Nephron (organoid): ENCODE results near the gene SLC24A4.

Source experiments
- H3K27ac Mint-ChIP-seq, 3 experiments: 2 replicates each; pipeline ENCODE4 v1.8.0; 2020; ENCODE audit warnings: mixed read lengths in 3 of 3, mild to moderate bottlenecking in 2 of 3, moderate library complexity in 1 of 3
- H3K27me3 Mint-ChIP-seq: 2 replicates; pipeline ENCODE4 v1.8.0; 2021; ENCODE audit warnings: low read depth, mild to moderate bottlenecking, moderate library complexity, mixed read lengths
- H3K36me3 Mint-ChIP-seq: 2 replicates; pipeline ENCODE4 v1.8.0; 2020; ENCODE audit warnings: low read depth, mixed read lengths
- H3K4me1 Mint-ChIP-seq: 2 replicates; pipeline ENCODE4 v1.8.0; 2020; ENCODE audit warnings: mixed read lengths
- H3K4me3 Mint-ChIP-seq, 3 experiments: 2 replicates each; pipeline ENCODE4 v1.8.0; 2020; ENCODE audit warnings: mild to moderate bottlenecking in 3 of 3, mixed read lengths in 3 of 3, moderate library complexity in 2 of 3
- H3K9me3 Mint-ChIP-seq: 2 replicates; pipeline ENCODE4 v1.8.0; 2020; ENCODE audit warnings: mixed read lengths
- TF ChIP-seq, protein P1 (sequence below), 3 experiments: fragments of 200-600 bp; sonication (generic); IDR thresholded peaks; one replicate each; pipeline ENCODE4 v1.5.0; 2021; ENCODE audit warnings: antibody characterized with exemption in 3 of 3; ENCODE audit not compliant: unreplicated experiment in 3 of 3

SLC24A4 gene

DNA sequence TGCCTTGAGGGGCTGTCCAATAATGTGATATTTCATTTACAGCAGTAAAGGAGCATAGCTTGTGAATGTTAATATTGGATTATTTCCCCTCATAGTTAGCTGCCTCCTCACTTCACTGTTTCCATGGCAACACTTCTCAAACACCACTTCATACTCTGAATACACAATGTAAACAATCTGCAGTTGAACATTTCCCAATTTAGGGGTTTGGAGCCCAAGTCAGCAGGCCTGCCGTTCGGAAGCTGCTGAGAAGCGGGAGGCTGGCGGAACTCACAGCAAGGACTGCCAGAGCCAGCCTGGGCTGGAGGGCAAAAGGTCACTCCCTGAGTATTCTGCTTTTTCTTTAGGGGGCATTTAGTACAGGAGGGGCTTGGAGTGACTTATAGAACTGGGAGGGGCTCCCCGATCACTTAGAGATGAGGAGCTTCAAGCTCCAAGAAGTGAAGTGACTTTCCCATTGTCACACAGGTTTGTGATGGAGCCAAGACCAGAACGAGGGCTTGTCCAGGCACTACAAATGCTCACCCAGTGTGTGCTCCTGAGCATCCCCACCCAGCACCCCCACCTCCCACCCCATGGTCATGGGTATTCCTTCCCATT, 12.1 kb upstream of the SLC24A4 start:
- no peak overlapping the region for H3K27ac Mint-ChIP-seq
- H3K27me3 Mint-ChIP-seq = peaks cover 13% of the 10 kb centered on the region
- no peak overlapping the region for H3K4me3 Mint-ChIP-seq
- H3K36me3 Mint-ChIP-seq = no peaks in the 10 kb centered on the region
- H3K4me1 Mint-ChIP-seq = no peaks in the 10 kb centered on the region
- TF ChIP-seq, protein P1, sequence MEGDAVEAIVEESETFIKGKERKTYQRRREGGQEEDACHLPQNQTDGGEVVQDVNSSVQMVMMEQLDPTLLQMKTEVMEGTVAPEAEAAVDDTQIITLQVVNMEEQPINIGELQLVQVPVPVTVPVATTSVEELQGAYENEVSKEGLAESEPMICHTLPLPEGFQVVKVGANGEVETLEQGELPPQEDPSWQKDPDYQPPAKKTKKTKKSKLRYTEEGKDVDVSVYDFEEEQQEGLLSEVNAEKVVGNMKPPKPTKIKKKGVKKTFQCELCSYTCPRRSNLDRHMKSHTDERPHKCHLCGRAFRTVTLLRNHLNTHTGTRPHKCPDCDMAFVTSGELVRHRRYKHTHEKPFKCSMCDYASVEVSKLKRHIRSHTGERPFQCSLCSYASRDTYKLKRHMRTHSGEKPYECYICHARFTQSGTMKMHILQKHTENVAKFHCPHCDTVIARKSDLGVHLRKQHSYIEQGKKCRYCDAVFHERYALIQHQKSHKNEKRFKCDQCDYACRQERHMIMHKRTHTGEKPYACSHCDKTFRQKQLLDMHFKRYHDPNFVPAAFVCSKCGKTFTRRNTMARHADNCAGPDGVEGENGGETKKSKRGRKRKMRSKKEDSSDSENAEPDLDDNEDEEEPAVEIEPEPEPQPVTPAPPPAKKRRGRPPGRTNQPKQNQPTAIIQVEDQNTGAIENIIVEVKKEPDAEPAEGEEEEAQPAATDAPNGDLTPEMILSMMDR (IDR thresholded peaks at IDR 0.05; ENCODE audit: unreplicated experiment in 3 of 3) = no peak
- H3K9me3 Mint-ChIP-seq = no peaks in the 10 kb centered on the region

DNA sequence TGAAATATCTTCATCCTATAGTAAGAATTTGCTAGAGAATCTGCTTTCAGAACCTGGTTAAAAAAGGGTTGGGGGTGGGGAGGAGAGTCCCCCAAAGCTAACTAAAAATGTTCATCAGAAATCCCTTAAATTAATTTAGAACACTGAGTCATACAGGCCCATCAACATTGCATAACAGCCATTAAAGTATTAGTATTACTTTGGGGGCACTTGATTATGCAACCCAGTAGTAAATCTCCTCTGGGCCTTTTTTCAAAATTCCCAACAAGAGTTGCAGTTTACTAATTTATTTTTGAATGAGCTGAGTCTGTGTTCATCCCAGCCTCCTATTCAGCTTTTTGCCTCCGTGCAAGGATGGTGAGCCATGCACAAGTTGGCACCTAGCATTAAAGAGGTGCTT, 8.8 kb upstream of the SLC24A4 start:
- Mint-ChIP-seq H3K4me1 (peaks cover 5% of the 10 kb centered on the region), H3K27me3 (peaks cover 36% of the 10 kb centered on the region), H3K36me3 (no peaks in the 10 kb centered on the region), H3K4me3 (no peak overlapping the region), H3K9me3 (no peaks in the 10 kb centered on the region), H3K27ac (no peak overlapping the region)
- TF ChIP-seq, protein P1 (IDR thresholded peaks at IDR 0.05; ENCODE audit: unreplicated experiment in 3 of 3) = no peak

DNA sequence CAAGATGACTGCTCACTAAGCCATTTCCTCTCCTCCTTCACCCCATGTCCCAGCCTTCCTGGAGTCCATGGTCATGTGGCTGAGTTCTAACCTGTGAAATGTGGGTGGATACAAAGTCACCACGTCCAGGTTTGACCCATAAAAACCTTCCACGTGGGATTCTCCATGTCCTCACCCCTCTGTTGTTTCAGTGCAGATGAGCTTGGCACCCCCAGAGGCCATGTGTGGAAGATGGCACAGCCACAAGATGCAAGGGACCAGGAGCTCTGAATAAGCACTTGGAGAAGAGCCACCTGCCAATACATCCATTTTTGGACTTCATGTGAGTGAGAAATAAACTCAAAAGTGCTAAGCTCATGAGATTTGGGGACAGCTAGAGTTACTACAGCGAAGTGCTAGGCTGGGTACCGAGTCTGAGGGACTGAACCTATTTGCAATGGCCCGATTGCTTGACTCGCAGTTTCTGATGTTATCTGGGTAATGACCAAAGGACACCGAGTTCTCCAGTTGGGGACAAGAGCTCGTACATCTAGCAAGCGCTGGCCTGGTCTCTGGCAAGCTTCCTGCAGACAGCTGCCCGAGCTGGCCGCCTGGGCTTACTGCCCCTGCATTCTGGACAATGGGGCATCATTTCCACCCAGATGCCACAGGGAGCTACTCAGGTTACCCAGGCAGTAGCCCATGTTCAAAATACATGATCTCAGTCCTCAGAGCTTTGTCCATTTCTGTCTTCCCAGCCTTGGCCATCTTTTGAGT, 7.7 kb upstream of the SLC24A4 start:
- H3K36me3 Mint-ChIP-seq = no peaks in the 10 kb centered on the region
- H3K4me1 Mint-ChIP-seq = peaks cover 5% of the 10 kb centered on the region
- no peak overlapping the region for H3K4me3 Mint-ChIP-seq
- H3K9me3 Mint-ChIP-seq = no peaks in the 10 kb centered on the region
- TF ChIP-seq, protein P1 (IDR thresholded peaks at IDR 0.05; ENCODE audit: unreplicated experiment in 3 of 3) = no peak
- peaks cover 47% of the 10 kb centered on the region for H3K27me3 Mint-ChIP-seq
- no peak overlapping the region for H3K27ac Mint-ChIP-seq

DNA sequence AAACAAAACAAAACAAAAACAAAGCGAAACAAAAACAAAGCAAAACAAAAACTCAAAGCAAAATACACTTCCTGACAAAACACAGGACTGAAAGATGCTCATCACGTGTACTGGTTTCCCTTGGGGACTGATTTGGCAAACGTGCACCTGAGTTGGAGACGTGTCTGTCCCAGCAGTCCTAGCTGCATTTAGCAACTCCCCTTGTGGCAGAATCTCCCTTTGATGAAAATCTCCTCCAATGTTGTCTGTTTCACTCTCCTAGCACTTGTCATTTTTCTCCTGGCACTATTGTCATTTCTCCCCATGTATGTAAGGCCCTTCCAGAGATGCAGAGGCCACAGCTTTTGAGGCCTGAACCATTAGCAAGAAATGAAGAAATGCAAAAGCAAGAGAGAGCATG, 6.8 kb upstream of the SLC24A4 start:
- Mint-ChIP-seq H3K4me1 (peaks cover 5% of the 10 kb centered on the region), H3K27ac (no peak overlapping the region), H3K9me3 (no peaks in the 10 kb centered on the region)

DNA sequence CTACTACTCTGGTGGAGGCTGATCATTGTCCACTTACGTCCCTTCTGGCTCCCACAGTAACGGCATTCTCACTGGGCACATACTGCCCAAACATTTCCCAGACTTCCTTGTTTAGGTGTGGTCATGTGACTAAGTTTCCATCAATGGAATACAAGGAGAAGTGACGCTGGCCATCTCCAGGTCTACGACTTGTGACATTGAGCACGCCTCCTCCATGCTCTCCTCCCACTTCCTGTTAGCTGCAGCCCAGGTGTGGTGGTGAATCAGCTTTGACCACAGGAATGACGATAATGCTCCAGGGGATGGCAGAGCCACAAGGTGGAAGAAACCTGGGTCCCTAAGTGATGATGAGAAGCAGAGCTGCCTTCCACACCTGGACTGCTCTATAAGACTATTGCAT, 6.0 kb upstream of the SLC24A4 start:
- H3K27ac Mint-ChIP-seq = no peak overlapping the region
- no peaks in the 10 kb centered on the region for H3K9me3 Mint-ChIP-seq
- H3K27me3 Mint-ChIP-seq = peaks cover 64% of the 10 kb centered on the region

More for the DNA sequence above, 6.8 kb upstream of the SLC24A4 start:
- peaks cover 56% of the 10 kb centered on the region for H3K27me3 Mint-ChIP-seq
- no peaks in the 10 kb centered on the region for H3K36me3 Mint-ChIP-seq
- TF ChIP-seq, protein P1 (IDR thresholded peaks at IDR 0.05; ENCODE audit: unreplicated experiment in 3 of 3) = no peak
- H3K4me3 Mint-ChIP-seq = no peak overlapping the region

More for the DNA sequence above, 6.0 kb upstream of the SLC24A4 start:
- no peaks in the 10 kb centered on the region for H3K36me3 Mint-ChIP-seq
- TF ChIP-seq, protein P1 (IDR thresholded peaks at IDR 0.05; ENCODE audit: unreplicated experiment in 3 of 3) = no peak
- H3K4me3 Mint-ChIP-seq = no peak overlapping the region
- peaks cover 8% of the 10 kb centered on the region for H3K4me1 Mint-ChIP-seq
